MM.1S (cell line): ENCODE data around the gene RYR2.

Source experiments
- CTCF ChIP-seq: fragments of 300-600 bp; sonication (generic); IDR thresholded peaks from 2 replicates; pipeline ENCODE4 v1.5.1; 2016; ENCODE audit warnings: antibody characterized with exemption, low read length, mixed read lengths
- EZH2 ChIP-seq: fragments of 300-600 bp; sonication (generic); optimal IDR thresholded peaks from 2 replicates; pipeline ENCODE3; 2017; ENCODE audit warnings: low read depth, mild to moderate bottlenecking, antibody characterized with exemption, low read length, mixed read lengths
- EZH2phosphoT487 ChIP-seq: fragments of 300-600 bp; sonication (generic); IDR thresholded peaks from 2 replicates; pipeline ENCODE4 v1.6.1; 2018; ENCODE audit warnings: antibody characterized with exemption, low read length

GRCh38 chr1:237226177-237226944 lies 184.4 kb downstream of the RYR2 start:
- no peak for TF ChIP-seq CTCF
- TF ChIP-seq EZH2 = no peak
- no peak for TF ChIP-seq EZH2phosphoT487
